K562 (cell line): ENCODE data around the gene TLX2. TPM values are rescaled to one million over a fixed set of nuclear protein-coding genes. Genes with fewer than 3 reads are reported as not detected.

ENCODE experiments used
- ATAC-seq: fragments of 200-7000 bp; cut with Tn5 transposase; 3 replicates; pipeline ENCODE4 v1.9.1; 2020; ENCODE audit warnings: moderate library complexity
- BruUV-seq: library from RNA; stranded (reverse); fragments of 400-500 nt; replicated peaks from 2 replicates; lab custom pipeline; 2021; lab: Mats Ljungman, UMichigan
- CTCF ChIA-PET: fragments of 300-600 bp; formaldehyde crosslinking; extraction: SDS; loops from one replicate; lab custom pipeline; 2021; ENCODE audit warnings: low intra/inter-chr PET ratio; lab: Yijun Ruan, JAX
- POLR2A ChIA-PET: fragments of 300-600, 350-650 bp; sonication (Branson Sonifier 250); formaldehyde crosslinking; extraction: SDS; loops from one replicate; lab custom pipeline; 2021; ENCODE audit warnings: antibody characterized with exemption, inconsistent platforms; lab: Yijun Ruan, JAX
- DNase-seq, 4 experiments: peaks; one replicate each; pipeline versions ENCODE4 v3.0.0 to v3.0.0-alpha.2; 2011 to 2018; ENCODE audit warnings: low spot score in 3 of 4, mixed read lengths in 3 of 4; ENCODE audit errors: extremely low read depth in 1 of 4
- FAIRE-seq: peaks from 2 replicates; lab custom pipeline; 2011; peaks lifted over from hg19 to GRCh38; lab: Jason Lieb, UNC
- H2AFZ ChIP-seq: 2 replicates; pipeline ENCODE4 v1.6.0; 2011; ENCODE audit warnings: low read depth, low read length, control low read depth, inconsistent platforms
- H3K27ac ChIP-seq: fragments of 200-600 bp; 3 replicates; pipeline ENCODE4 v1.8.0; 2011; ENCODE audit warnings: low read depth, mild to moderate bottlenecking, control low read depth, inconsistent platforms, low read length, moderate library complexity, mixed read lengths; ENCODE audit errors: extremely low read depth
- H3K27me3 ChIP-seq, 2 experiments: fragments of 300-600 bp in 1 of 2; 2 replicates in 1 of 2; 3 replicates in 1 of 2; pipeline versions ENCODE4 v1.6.0 to v1.8.0; 2011; ENCODE audit warnings: inconsistent platforms in 2 of 2, low read length in 2 of 2, mild to moderate bottlenecking in 1 of 2, mixed read lengths in 1 of 2, moderate library complexity in 1 of 2; ENCODE audit not compliant: control insufficient read depth in 2 of 2, insufficient read depth in 2 of 2
- H3K36me3 ChIP-seq: fragments of 300-600 bp; 3 replicates; pipeline ENCODE4 v1.8.0; 2011; ENCODE audit warnings: mild to moderate bottlenecking, low read length, inconsistent platforms; ENCODE audit not compliant: control insufficient read depth, insufficient read depth
- H3K4me1 ChIP-seq, 2 experiments: fragments of 200-600 bp in 1 of 2; replicated peaks in 1 of 2; 2 replicates in 1 of 2; 3 replicates in 1 of 2; pipeline versions ENCODE4 v1.5.1 to v1.8.0; 2011; ENCODE audit warnings: inconsistent platforms in 2 of 2, low read length in 2 of 2, mild to moderate bottlenecking in 1 of 2, mixed read lengths in 1 of 2, moderate library complexity in 1 of 2; ENCODE audit not compliant: control insufficient read depth in 2 of 2, insufficient read depth in 2 of 2
- H3K4me2 ChIP-seq: 2 replicates; pipeline ENCODE4 v1.6.1; 2011; ENCODE audit warnings: low read length, control low read depth, inconsistent platforms, mixed read lengths; ENCODE audit not compliant: insufficient read depth
- H3K4me3 ChIP-seq: fragments of 200-600 bp; sonication (generic), shearing (Covaris generic); 2 replicates; pipeline ENCODE4 v1.5.1; 2016; ENCODE audit warnings: control low read depth, inconsistent platforms
- H3K79me2 ChIP-seq: fragments of 200-600 bp; 3 replicates; pipeline ENCODE4 v1.8.0; 2011; ENCODE audit warnings: low read length, inconsistent platforms; ENCODE audit not compliant: control insufficient read depth, insufficient read depth
- H3K9ac ChIP-seq, 2 experiments: 2 replicates each; pipeline versions ENCODE4 v1.6.0 to v1.6.1; 2011; ENCODE audit warnings: low read depth in 2 of 2, low read length in 2 of 2, control low read depth in 1 of 2, inconsistent platforms in 1 of 2, mild to moderate bottlenecking in 1 of 2, mixed read lengths in 1 of 2; ENCODE audit not compliant: insufficient read depth in 1 of 2
- H3K9me1 ChIP-seq: one replicate; pipeline ENCODE4 v1.6.0; 2011; ENCODE audit warnings: inconsistent platforms, mild to moderate bottlenecking, low read length, moderate library complexity; ENCODE audit not compliant: control insufficient read depth, insufficient read depth
- H3K9me3 ChIP-seq: replicated peaks from 2 replicates; pipeline ENCODE4 v1.5.1; 2011; ENCODE audit warnings: low read depth, low read length, inconsistent platforms; ENCODE audit not compliant: control insufficient read depth, insufficient read depth
- H4K20me1 ChIP-seq: replicated peaks from 2 replicates; pipeline ENCODE4 v1.6.1; 2011; ENCODE audit warnings: low read length, inconsistent platforms, mixed read lengths; ENCODE audit not compliant: control insufficient read depth, insufficient read depth
- GABPA ChIP-seq: fragments of 200-800 bp; sonication (Bioruptor generic); conservative IDR thresholded peaks from 2 replicates; pipeline ENCODE4 v1.6.1; 2016; ENCODE audit warnings: low read depth, missing genetic modification characterization, missing compliant biosample characterization
- NONO ChIP-seq, 2 experiments: fragments of 200-400 bp in 1 of 2; fragments of 450-650 bp in 1 of 2; formaldehyde crosslinking in 1 of 2; IDR thresholded peaks; 2 replicates each; pipeline ENCODE4 v1.6.1; 2017; ENCODE audit warnings: low read depth in 2 of 2, mild to moderate bottlenecking in 2 of 2, moderate library complexity in 2 of 2, low read length in 1 of 2
- RBM17 ChIP-seq: fragments of 200-400 bp; formaldehyde crosslinking; IDR thresholded peaks from 2 replicates; pipeline ENCODE4 v1.6.1; 2017; ENCODE audit warnings: low read depth, mild to moderate bottlenecking, low read length, borderline replicate concordance
- SNRNP70 ChIP-seq: fragments of 200-400 bp; formaldehyde crosslinking; optimal IDR thresholded peaks from 2 replicates; pipeline ENCODE3; 2017; ENCODE audit warnings: low read depth, low read length
- TEAD4 ChIP-seq, 2 experiments: sonication (generic) in 1 of 2; formaldehyde crosslinking in 1 of 2; IDR thresholded peaks; 2 replicates each; pipeline versions ENCODE4 v1.6.1 to v1.8.0; 2012 to 2022; ENCODE audit warnings: borderline replicate concordance in 1 of 2, inconsistent platforms in 1 of 2, low read length in 1 of 2, mild to moderate bottlenecking in 1 of 2, missing genetic modification reagents in 1 of 2
- U2AF2 ChIP-seq: fragments of 200-400 bp; formaldehyde crosslinking; optimal IDR thresholded peaks from 2 replicates; pipeline ENCODE3; 2017; ENCODE audit warnings: low read depth, mild to moderate bottlenecking, low read length
- USF1 ChIP-seq: sonication (generic); formaldehyde crosslinking; IDR thresholded peaks from 2 replicates; pipeline ENCODE4 v1.9.0; 2022; ENCODE audit warnings: mild to moderate bottlenecking, missing genetic modification reagents
- WHSC1 ChIP-seq: IDR thresholded peaks from one replicate; pipeline ENCODE4 v1.6.1; 2012; ENCODE audit warnings: low read length, control low read depth, inconsistent platforms
- ZBTB17 ChIP-seq: fragments of 450-650 bp; formaldehyde crosslinking; IDR thresholded peaks from 2 replicates; pipeline ENCODE4 v1.4.0; 2020; ENCODE audit warnings: mild to moderate bottlenecking
- ZBTB9 ChIP-seq: fragments of 450-650 bp; formaldehyde crosslinking; IDR thresholded peaks from 2 replicates; pipeline ENCODE4 v1.4.0; 2020; ENCODE audit warnings: mild to moderate bottlenecking, moderate library complexity
- ZNF12 ChIP-seq: sonication (generic); formaldehyde crosslinking; IDR thresholded peaks from 2 replicates; pipeline ENCODE4 v1.4.0; 2020; ENCODE audit warnings: mild to moderate bottlenecking, missing genetic modification reagents
- ZNF23 ChIP-seq: fragments of 250-450 bp; sonication (Bioruptor Pico); IDR thresholded peaks from 2 replicates; pipeline ENCODE4 v1.4.0; 2020; ENCODE audit warnings: mild to moderate bottlenecking
- ZNF41 ChIP-seq: fragments of 250-450 bp; sonication (Bioruptor Pico); conservative IDR thresholded peaks from 2 replicates; pipeline ENCODE4 v1.4.0; 2020; ENCODE audit warnings: mild to moderate bottlenecking
- in situ Hi-C: fragments of 300-500 bp; cut with MboI; formaldehyde crosslinking; loops from 4 replicates; pipeline ENCODE4 v1.15.0; 2018; ENCODE audit warnings: inconsistent platforms, mixed read lengths
- intact Hi-C: fragments of 100-400 bp; cut with micrococcal nuclease; formaldehyde crosslinking; loops from 2 replicates; pipeline ENCODE4 v1.14.2; 2022
- polyA plus RNA-seq, 8 experiments: library from polyadenylated mRNA; depleted of rRNA in 4 of 8; stranded (reverse) in 5 of 8; unstranded in 3 of 8; fragments of >200 nt; fragmentation: Nextera tagmentation in 2 of 8; fragmentation: Illumina TruSeq in 1 of 8; extraction: Ambion mirVana in 2 of 8; extraction: Trizol in 1 of 8; gene quantifications; 2 replicates each; pipeline versions ENCODE4 v1.2.1 to v1.2.3, GENCODE V29; 2011 to 2014; ENCODE audit warnings: inconsistent platforms in 1 of 8, missing spikeins in 1 of 8
- total RNA-seq, 7 experiments: library from RNA; depleted of rRNA in 6 of 7; stranded (reverse); fragments of >200 nt in 6 of 7; fragmentation: Illumina TruSeq in 2 of 7; extraction: Trizol in 2 of 7; gene quantifications; 2 replicates each; pipeline versions ENCODE4 v1.2.1 to v1.2.3, GENCODE V29; 2011 to 2021; ENCODE audit warnings: low replicate concordance in 1 of 7

Gene TLX2
- total and polyA plus RNA-seq, 9 of the 15 experiments (the other 6 are each of a cell fraction or from before 2014, with no cell fraction given) = not detected

GRCh38 chr2:74566754-74567085 is 52.5 kb downstream of the TLX2 start:
- ChIA-PET CTCF (no interaction called here), POLR2A (interaction anchor here (0.6 to 1.1 kb wide), 3 partner anchors 12 to 101 kb away, joined by 3 read pairs; partner anchors contain the start of gene MOGS)
- BruUV-seq = no TSS peak
- no peak overlapping the region for H3K4me3 ChIP-seq
- peaks cover 0 to 6% of the 10 kb centered on the region in 2 experiments; a peak in 2 of 5 replicates for H3K27me3 ChIP-seq
- ATAC-seq (no peak), DNase-seq (no peak), FAIRE-seq (no peak)
- no peak for TF ChIP-seq ZBTB9 (CRISPR knock-in tag)
- no peak for TF ChIP-seq WHSC1
- no peak for TF ChIP-seq TEAD4 (IDR thresholded peaks at IDR 0.05; ENCODE audit: low read length)
- TF ChIP-seq TEAD4 (CRISPR knock-in tag; IDR thresholded peaks at IDR 0.05; ENCODE audit: borderline replicate concordance) = no peak
- TF ChIP-seq GABPA (tag) = no peak
- no peak for TF ChIP-seq ZNF41
- no peak for TF ChIP-seq ZNF12
- no peak for TF ChIP-seq NONO (IDR thresholded peaks at IDR 0.05; ENCODE audit: low read depth in 2 of 2, low read length in 1 of 2)
- no peak for TF ChIP-seq ZBTB17 (CRISPR knock-in tag)
- TF ChIP-seq ZNF23 (CRISPR knock-in tag) = no peak
- TF ChIP-seq SNRNP70 = no peak
- TF ChIP-seq USF1 (CRISPR knock-in tag) = no peak
- TF ChIP-seq U2AF2 = no peak
- TF ChIP-seq RBM17 = no peak
- no peak overlapping the region for H3K9ac ChIP-seq
- in situ Hi-C loops = no loop called here
- H3K9me3 ChIP-seq = no peaks in the 10 kb centered on the region
- no peaks in the 10 kb centered on the region for H3K79me2 ChIP-seq
- peaks cover 0 to 3% of the 10 kb centered on the region in 2 experiments; a peak in 2 of 5 replicates for H3K4me1 ChIP-seq
- H3K36me3 ChIP-seq = no peaks in the 10 kb centered on the region
- H3K9me1 ChIP-seq = no peaks in the 10 kb centered on the region
- intact Hi-C loops = no loop called here
- H3K4me2 ChIP-seq = no peak overlapping the region
- no peak overlapping the region for H3K27ac ChIP-seq
- no peaks in the 10 kb centered on the region for H4K20me1 ChIP-seq
- H2AFZ ChIP-seq = no peak overlapping the region

Other genes with a start within 250 kb of the TLX2 start
Only the 7 nearest of the 20 such genes appear.
- gene CCDC142, start 31.5 kb upstream of the TLX2 start, total RNA-seq (2014; rRNA removed) = 11.1 and 12.9 TPM in 2 replicates
- 5.9 and 7.2 TPM in 2 replicates for gene CCDC142, start 31.5 kb upstream of the TLX2 start, total RNA-seq (2014; rRNA removed; fragmentation: Illumina TruSeq; extraction: Trizol)
- 9.8 and 11.7 TPM in 2 replicates for gene CCDC142, start 31.5 kb upstream of the TLX2 start, total RNA-seq (2015; rRNA removed; fragmentation: Illumina TruSeq; extraction: Trizol)
- 9.3 and 11.1 TPM in 2 replicates for gene CCDC142, start 31.5 kb upstream of the TLX2 start, total RNA-seq (2021)
- 3.4 and 3.7 TPM in 2 replicates for gene CCDC142, start 31.5 kb upstream of the TLX2 start, polyA plus RNA-seq (2011; rRNA removed)
- 6.5 and 8.3 TPM in 2 replicates for gene CCDC142, start 31.5 kb upstream of the TLX2 start, polyA plus RNA-seq (2014; fragmentation: Illumina TruSeq; extraction: Trizol)
- gene CCDC142, start 31.5 kb upstream of the TLX2 start, polyA plus RNA-seq (2014; fragmentation: Nextera tagmentation; extraction: Ambion mirVana) = under 1 TPM; 0.55 to 0.58 TPM
- 7.8 and 12.7 TPM in 2 replicates for gene CCDC142, start 31.5 kb upstream of the TLX2 start, polyA plus RNA-seq (2014; rRNA removed)
- 13.1 and 18.7 TPM in 2 replicates for gene TTC31, start 31.4 kb upstream of the TLX2 start, total RNA-seq (2014; rRNA removed)
- 8.6 and 11.6 TPM in 2 replicates for gene TTC31, start 31.4 kb upstream of the TLX2 start, total RNA-seq (2014; rRNA removed; fragmentation: Illumina TruSeq; extraction: Trizol)
- gene TTC31, start 31.4 kb upstream of the TLX2 start, total RNA-seq (2015; rRNA removed; fragmentation: Illumina TruSeq; extraction: Trizol) = 15.6 and 15.9 TPM in 2 replicates
- 23.9 and 26.5 TPM in 2 replicates for gene TTC31, start 31.4 kb upstream of the TLX2 start, total RNA-seq (2021)
- 18.4 and 19.0 TPM in 2 replicates for gene TTC31, start 31.4 kb upstream of the TLX2 start, polyA plus RNA-seq (2011; rRNA removed)
- 22.9 and 27.3 TPM in 2 replicates for gene TTC31, start 31.4 kb upstream of the TLX2 start, polyA plus RNA-seq (2014; fragmentation: Illumina TruSeq; extraction: Trizol)
- 1 to 10 TPM; 4.7 to 5.0 TPM for gene TTC31, start 31.4 kb upstream of the TLX2 start, polyA plus RNA-seq (2014; fragmentation: Nextera tagmentation; extraction: Ambion mirVana)
- gene TTC31, start 31.4 kb upstream of the TLX2 start, polyA plus RNA-seq (2014; rRNA removed) = 30.5 and 30.9 TPM in 2 replicates
- 3.1 and 3.7 TPM in 2 replicates for gene LBX2, start 14.8 kb upstream of the TLX2 start, total RNA-seq (2014; rRNA removed)
- 0.38 and 0.40 TPM in 2 replicates for gene LBX2, start 14.8 kb upstream of the TLX2 start, total RNA-seq (2014; rRNA removed; fragmentation: Illumina TruSeq; extraction: Trizol)
- gene LBX2, start 14.8 kb upstream of the TLX2 start, total RNA-seq (2015; rRNA removed; fragmentation: Illumina TruSeq; extraction: Trizol) = 2.5 and 2.6 TPM in 2 replicates
- gene LBX2, start 14.8 kb upstream of the TLX2 start, total RNA-seq (2021) = 5.5 and 6.2 TPM in 2 replicates
- 0.93 and 1.1 TPM in 2 replicates for gene LBX2, start 14.8 kb upstream of the TLX2 start, polyA plus RNA-seq (2011; rRNA removed)
- gene LBX2, start 14.8 kb upstream of the TLX2 start, polyA plus RNA-seq (2014; fragmentation: Illumina TruSeq; extraction: Trizol) = 1.00 and 1.5 TPM in 2 replicates
- gene LBX2, start 14.8 kb upstream of the TLX2 start, polyA plus RNA-seq (2014; fragmentation: Nextera tagmentation; extraction: Ambion mirVana) = under 1 TPM in 1 of 2 experiments, not detected in 1; 0.39 TPM
- 3.9 and 4.2 TPM in 2 replicates for gene LBX2, start 14.8 kb upstream of the TLX2 start, polyA plus RNA-seq (2014; rRNA removed)
- 20.3 and 28.5 TPM in 2 replicates for gene PCGF1, start 6.8 kb upstream of the TLX2 start, total RNA-seq (2014; rRNA removed)
- gene PCGF1, start 6.8 kb upstream of the TLX2 start, total RNA-seq (2014; rRNA removed; fragmentation: Illumina TruSeq; extraction: Trizol) = 22.5 and 25.1 TPM in 2 replicates
- gene PCGF1, start 6.8 kb upstream of the TLX2 start, total RNA-seq (2015; rRNA removed; fragmentation: Illumina TruSeq; extraction: Trizol) = 25.9 and 31.2 TPM in 2 replicates
- 27.3 and 33.6 TPM in 2 replicates for gene PCGF1, start 6.8 kb upstream of the TLX2 start, total RNA-seq (2021)
- gene PCGF1, start 6.8 kb upstream of the TLX2 start, polyA plus RNA-seq (2011; rRNA removed) = 28.3 and 29.3 TPM in 2 replicates
- gene PCGF1, start 6.8 kb upstream of the TLX2 start, polyA plus RNA-seq (2014; fragmentation: Illumina TruSeq; extraction: Trizol) = 31.9 and 34.8 TPM in 2 replicates
- gene PCGF1, start 6.8 kb upstream of the TLX2 start, polyA plus RNA-seq (2014; fragmentation: Nextera tagmentation; extraction: Ambion mirVana) = 10 to 100 TPM; 45.3 to 45.7 TPM
- 26.1 and 26.3 TPM in 2 replicates for gene PCGF1, start 6.8 kb upstream of the TLX2 start, polyA plus RNA-seq (2014; rRNA removed)
- 0.73 TPM in 1 of 2 replicates, not detected in the other for gene DQX1, start 11.8 kb downstream of the TLX2 start, total RNA-seq (2014; rRNA removed)
- 0.06 and 0.11 TPM in 2 replicates for gene DQX1, start 11.8 kb downstream of the TLX2 start, total RNA-seq (2014; rRNA removed; fragmentation: Illumina TruSeq; extraction: Trizol)
- gene DQX1, start 11.8 kb downstream of the TLX2 start, total RNA-seq (2015; rRNA removed; fragmentation: Illumina TruSeq; extraction: Trizol) = 0.30 and 0.33 TPM in 2 replicates
- gene DQX1, start 11.8 kb downstream of the TLX2 start, total RNA-seq (2021) = 0.29 and 0.38 TPM in 2 replicates
- 0.18 and 0.46 TPM in 2 replicates for gene DQX1, start 11.8 kb downstream of the TLX2 start, polyA plus RNA-seq (2011; rRNA removed)
- 0.18 TPM in 2 replicates for gene DQX1, start 11.8 kb downstream of the TLX2 start, polyA plus RNA-seq (2014; fragmentation: Illumina TruSeq; extraction: Trizol)
- under 1 TPM; 0.04 to 0.08 TPM for gene DQX1, start 11.8 kb downstream of the TLX2 start, polyA plus RNA-seq (2014; fragmentation: Nextera tagmentation; extraction: Ambion mirVana)
- 0.05 and 0.21 TPM in 2 replicates for gene DQX1, start 11.8 kb downstream of the TLX2 start, polyA plus RNA-seq (2014; rRNA removed)
- gene AUP1, start 15.3 kb downstream of the TLX2 start, total RNA-seq (2014; rRNA removed) = 183 and 192 TPM in 2 replicates
- gene AUP1, start 15.3 kb downstream of the TLX2 start, total RNA-seq (2014; rRNA removed; fragmentation: Illumina TruSeq; extraction: Trizol) = 105 and 130 TPM in 2 replicates
- 165 and 173 TPM in 2 replicates for gene AUP1, start 15.3 kb downstream of the TLX2 start, total RNA-seq (2015; rRNA removed; fragmentation: Illumina TruSeq; extraction: Trizol)
- gene AUP1, start 15.3 kb downstream of the TLX2 start, total RNA-seq (2021) = 165 and 166 TPM in 2 replicates
- 118 and 196 TPM in 2 replicates for gene AUP1, start 15.3 kb downstream of the TLX2 start, polyA plus RNA-seq (2011; rRNA removed)
- gene AUP1, start 15.3 kb downstream of the TLX2 start, polyA plus RNA-seq (2014; fragmentation: Illumina TruSeq; extraction: Trizol) = 217 and 245 TPM in 2 replicates
- gene AUP1, start 15.3 kb downstream of the TLX2 start, polyA plus RNA-seq (2014; fragmentation: Nextera tagmentation; extraction: Ambion mirVana) = 100 to 1,000 TPM in 1 of 2 experiments, 10 to 100 TPM in 1; 70.7 to 113 TPM
- gene AUP1, start 15.3 kb downstream of the TLX2 start, polyA plus RNA-seq (2014; rRNA removed) = 245 and 268 TPM in 2 replicates
- gene HTRA2, start 15.5 kb downstream of the TLX2 start, total RNA-seq (2014; rRNA removed) = 68.0 and 76.5 TPM in 2 replicates
- 48.3 and 54.2 TPM in 2 replicates for gene HTRA2, start 15.5 kb downstream of the TLX2 start, total RNA-seq (2014; rRNA removed; fragmentation: Illumina TruSeq; extraction: Trizol)
- 56.7 and 60.5 TPM in 2 replicates for gene HTRA2, start 15.5 kb downstream of the TLX2 start, total RNA-seq (2015; rRNA removed; fragmentation: Illumina TruSeq; extraction: Trizol)
- 66.5 and 72.0 TPM in 2 replicates for gene HTRA2, start 15.5 kb downstream of the TLX2 start, total RNA-seq (2021)
- gene HTRA2, start 15.5 kb downstream of the TLX2 start, polyA plus RNA-seq (2011; rRNA removed) = 45.9 and 59.8 TPM in 2 replicates
- 60.7 and 75.7 TPM in 2 replicates for gene HTRA2, start 15.5 kb downstream of the TLX2 start, polyA plus RNA-seq (2014; fragmentation: Illumina TruSeq; extraction: Trizol)
- 10 to 100 TPM; 66.7 to 71.2 TPM for gene HTRA2, start 15.5 kb downstream of the TLX2 start, polyA plus RNA-seq (2014; fragmentation: Nextera tagmentation; extraction: Ambion mirVana)
- 65.8 and 78.9 TPM in 2 replicates for gene HTRA2, start 15.5 kb downstream of the TLX2 start, polyA plus RNA-seq (2014; rRNA removed)